Measurements from ENCODE around the gene AMELX.

AMELX gene

DNA sequence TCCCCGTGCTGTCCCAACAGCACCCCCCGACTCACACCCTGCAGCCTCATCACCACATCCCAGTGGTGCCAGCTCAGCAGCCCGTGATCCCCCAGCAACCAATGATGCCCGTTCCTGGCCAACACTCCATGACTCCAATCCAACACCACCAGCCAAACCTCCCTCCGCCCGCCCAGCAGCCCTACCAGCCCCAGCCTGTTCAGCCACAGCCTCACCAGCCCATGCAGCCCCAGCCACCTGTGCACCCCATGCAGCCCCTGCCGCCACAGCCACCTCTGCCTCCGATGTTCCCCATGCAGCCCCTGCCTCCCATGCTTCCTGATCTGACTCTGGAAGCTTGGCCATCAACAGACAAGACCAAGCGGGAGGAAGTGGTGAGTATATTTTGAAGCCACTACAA lies 5.4 kb downstream of the AMELX start:
- TF ChIP-seq YY1 (IDR thresholded peaks at IDR 0.05; ENCODE audit: low read depth) (no peak), TEAD4 (IDR thresholded peaks at IDR 0.05) (no peak), EP300 (IDR thresholded peaks at IDR 0.05; ENCODE audit: borderline replicate concordance) (no peak), CREB1 (IDR thresholded peaks at IDR 0.05; ENCODE audit: low read depth) (no peak), FOXM1 (IDR thresholded peaks at IDR 0.05; ENCODE audit: borderline replicate concordance, low read depth) (no peak), RAD21 (IDR thresholded peaks at IDR 0.05; ENCODE audit: low read depth) (no peak), TAF1 (IDR thresholded peaks at IDR 0.05; ENCODE audit: low read depth) (no peak)
- TF ChIP-seq, protein P1, sequence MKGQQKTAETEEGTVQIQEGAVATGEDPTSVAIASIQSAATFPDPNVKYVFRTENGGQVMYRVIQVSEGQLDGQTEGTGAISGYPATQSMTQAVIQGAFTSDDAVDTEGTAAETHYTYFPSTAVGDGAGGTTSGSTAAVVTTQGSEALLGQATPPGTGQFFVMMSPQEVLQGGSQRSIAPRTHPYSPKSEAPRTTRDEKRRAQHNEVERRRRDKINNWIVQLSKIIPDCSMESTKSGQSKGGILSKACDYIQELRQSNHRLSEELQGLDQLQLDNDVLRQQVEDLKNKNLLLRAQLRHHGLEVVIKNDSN (IDR thresholded peaks at IDR 0.05): no peak

- TF ChIP-seq FOXM1 (IDR thresholded peaks at IDR 0.05; ENCODE audit: borderline replicate concordance, low read depth) (no peak), CEBPB (IDR thresholded peaks at IDR 0.05) (no peak), TEAD4 (IDR thresholded peaks at IDR 0.05) (no peak)
Observed at GRCh38 chrX:11304829-11305228, 11.6 kb downstream of the AMELX start.

DNA sequence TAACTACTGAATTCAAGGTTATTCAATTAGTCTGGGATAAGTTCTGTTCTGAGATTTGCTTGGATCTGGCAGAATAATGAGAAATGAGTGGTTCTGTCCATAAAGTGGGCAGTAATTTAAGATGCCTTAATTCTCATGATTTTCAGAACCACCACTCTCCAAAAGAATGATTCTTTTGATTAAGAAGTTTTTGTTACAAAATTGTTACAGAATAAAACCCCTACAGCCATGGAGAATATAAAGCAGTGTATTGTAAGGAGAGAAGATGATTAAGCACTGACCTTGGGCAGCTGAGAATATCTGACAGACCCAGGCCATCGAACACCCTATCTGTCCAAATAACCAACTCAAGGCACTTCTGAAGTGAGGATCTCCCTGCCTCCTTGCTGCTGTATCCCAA lies 12.4 kb downstream of the AMELX start:
- TF ChIP-seq ZBTB7A (IDR thresholded peaks at IDR 0.05; ENCODE audit: low read depth): no peak
- TF ChIP-seq TEAD4 (IDR thresholded peaks at IDR 0.05): no peak
- TF ChIP-seq TAF1 (IDR thresholded peaks at IDR 0.05; ENCODE audit: low read depth): no peak
- TF ChIP-seq, protein P2, sequence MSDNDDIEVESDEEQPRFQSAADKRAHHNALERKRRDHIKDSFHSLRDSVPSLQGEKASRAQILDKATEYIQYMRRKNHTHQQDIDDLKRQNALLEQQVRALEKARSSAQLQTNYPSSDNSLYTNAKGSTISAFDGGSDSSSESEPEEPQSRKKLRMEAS (IDR thresholded peaks at IDR 0.05): no peak
- no peak for TF ChIP-seq TCF12 (IDR thresholded peaks at IDR 0.05; ENCODE audit: low read depth)
- TF ChIP-seq YY1 (IDR thresholded peaks at IDR 0.05; ENCODE audit: low read depth): no peak
- TF ChIP-seq, protein P1 (IDR thresholded peaks at IDR 0.05): no peak
- TF ChIP-seq FOXM1 (IDR thresholded peaks at IDR 0.05; ENCODE audit: borderline replicate concordance, low read depth): no peak

DNA sequence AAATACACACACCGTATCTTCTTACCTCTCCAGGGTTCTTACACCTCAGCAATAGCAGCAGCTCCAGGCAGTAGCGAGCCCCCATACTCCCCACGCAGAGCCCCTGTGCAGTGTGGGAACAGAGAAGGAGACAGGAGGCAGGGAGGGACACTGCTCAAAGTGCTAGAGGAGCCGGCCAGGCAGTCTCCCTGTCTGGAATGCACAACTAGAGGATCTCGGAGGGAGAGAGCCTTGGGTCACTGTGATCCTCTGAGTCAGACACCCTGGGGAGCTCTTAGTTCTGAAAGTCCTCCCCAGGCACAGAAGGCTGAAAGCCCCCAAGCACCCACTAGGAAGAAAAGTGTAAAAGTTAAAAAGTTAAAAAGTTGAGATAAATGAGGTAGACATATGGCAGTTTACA lies 16.0 kb downstream of the AMELX start:
- TF ChIP-seq TAF1 (IDR thresholded peaks at IDR 0.05; ENCODE audit: low read depth): no peak

DNA sequence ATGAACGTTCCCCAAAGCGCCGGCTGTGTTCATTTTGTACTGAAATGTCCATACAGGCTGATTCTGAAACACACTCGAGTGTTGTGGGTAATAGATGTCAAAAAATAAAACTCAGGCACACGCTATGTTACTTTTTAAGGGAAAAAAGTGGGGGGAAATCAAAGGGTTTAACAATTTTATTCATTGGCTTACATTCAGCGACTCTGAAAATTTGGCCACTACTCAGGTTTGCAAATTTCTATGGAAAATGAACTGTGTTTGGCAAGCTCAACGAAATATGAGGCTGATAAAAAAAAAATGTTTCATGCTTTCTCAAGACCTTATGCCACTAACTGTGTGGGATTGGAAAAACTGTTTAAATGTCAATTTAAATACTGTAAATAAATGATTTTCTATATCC lies 18.5 kb downstream of the AMELX start:
- TF ChIP-seq CEBPB (IDR thresholded peaks at IDR 0.05) (no peak), EGR1 (IDR thresholded peaks at IDR 0.05) (no peak), FOXM1 (IDR thresholded peaks at IDR 0.05; ENCODE audit: borderline replicate concordance, low read depth) (no peak), TEAD4 (IDR thresholded peaks at IDR 0.05) (no peak), ZBTB7A (IDR thresholded peaks at IDR 0.05; ENCODE audit: low read depth) (no peak), NFIC (IDR thresholded peaks at IDR 0.05) (no peak), EP300 (IDR thresholded peaks at IDR 0.05; ENCODE audit: borderline replicate concordance) (no peak), RAD21 (IDR thresholded peaks at IDR 0.05; ENCODE audit: low read depth) (no peak), TCF12 (IDR thresholded peaks at IDR 0.05; ENCODE audit: low read depth) (no peak), YY1 (IDR thresholded peaks at IDR 0.05; ENCODE audit: low read depth) (no peak), TAF1 (IDR thresholded peaks at IDR 0.05; ENCODE audit: low read depth) (no peak), CREB1 (IDR thresholded peaks at IDR 0.05; ENCODE audit: low read depth) (no peak)

- TF ChIP-seq REST (IDR thresholded peaks at IDR 0.05; ENCODE audit: low read depth): no peak
- TF ChIP-seq CEBPB (IDR thresholded peaks at IDR 0.05): no peak
- no peak for TF ChIP-seq EGR1 (IDR thresholded peaks at IDR 0.05)
- TF ChIP-seq, protein P2 (IDR thresholded peaks at IDR 0.05): no peak
- no peak for TF ChIP-seq RAD21 (IDR thresholded peaks at IDR 0.05; ENCODE audit: low read depth)
- TF ChIP-seq TEAD4 (IDR thresholded peaks at IDR 0.05): no peak
- TF ChIP-seq ZBTB7A (IDR thresholded peaks at IDR 0.05; ENCODE audit: low read depth): no peak
Observed at GRCh38 chrX:11319806-11320520, 26.8 kb downstream of the AMELX start.

DNA sequence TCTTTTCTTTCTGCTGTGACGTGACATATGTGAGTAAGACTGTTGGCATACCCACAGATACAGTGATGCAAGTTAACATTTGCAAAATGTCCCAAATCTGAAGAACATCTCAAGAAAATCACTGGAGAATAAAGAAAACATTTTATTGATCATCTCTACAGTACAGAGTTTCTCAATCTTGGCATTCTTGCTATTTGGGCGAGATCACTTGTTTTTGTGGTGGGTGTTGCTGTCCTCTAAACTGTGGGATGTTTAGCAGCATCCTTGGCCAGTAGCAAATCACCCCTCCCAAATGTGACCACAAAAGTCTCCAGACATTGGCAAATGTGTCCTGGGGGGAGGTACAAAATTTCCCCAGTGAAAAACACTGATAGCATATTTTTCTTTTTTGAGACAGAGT lies 28.8 kb downstream of the AMELX start:
- TF ChIP-seq, protein P1 (IDR thresholded peaks at IDR 0.05): no peak
- no peak for TF ChIP-seq TEAD4 (IDR thresholded peaks at IDR 0.05)
- no peak for TF ChIP-seq YY1 (IDR thresholded peaks at IDR 0.05; ENCODE audit: low read depth)
- no peak for TF ChIP-seq RAD21 (IDR thresholded peaks at IDR 0.05; ENCODE audit: low read depth)
- no peak for TF ChIP-seq FOXM1 (IDR thresholded peaks at IDR 0.05; ENCODE audit: borderline replicate concordance, low read depth)
- no peak for TF ChIP-seq TAF1 (IDR thresholded peaks at IDR 0.05; ENCODE audit: low read depth)
- no peak for TF ChIP-seq ZBTB7A (IDR thresholded peaks at IDR 0.05; ENCODE audit: low read depth)
- TF ChIP-seq, protein P2 (IDR thresholded peaks at IDR 0.05): no peak
- no peak for TF ChIP-seq TCF12 (IDR thresholded peaks at IDR 0.05; ENCODE audit: low read depth)
- TF ChIP-seq EGR1 (IDR thresholded peaks at IDR 0.05): no peak
- TF ChIP-seq NFIC (IDR thresholded peaks at IDR 0.05): no peak
- no peak for TF ChIP-seq CEBPB (IDR thresholded peaks at IDR 0.05)
- no peak for TF ChIP-seq CREB1 (IDR thresholded peaks at IDR 0.05; ENCODE audit: low read depth)

Data from Ishikawa (cell line).